ENCODE measurements around the gene GRAMD1C. TPM values are rescaled to one million over a fixed set of nuclear protein-coding genes. Genes with fewer than 3 reads are reported as not detected.

GRAMD1C gene
- total RNA-seq, 1 experiment from 2014 or later: 1.0 TPM

DNA sequence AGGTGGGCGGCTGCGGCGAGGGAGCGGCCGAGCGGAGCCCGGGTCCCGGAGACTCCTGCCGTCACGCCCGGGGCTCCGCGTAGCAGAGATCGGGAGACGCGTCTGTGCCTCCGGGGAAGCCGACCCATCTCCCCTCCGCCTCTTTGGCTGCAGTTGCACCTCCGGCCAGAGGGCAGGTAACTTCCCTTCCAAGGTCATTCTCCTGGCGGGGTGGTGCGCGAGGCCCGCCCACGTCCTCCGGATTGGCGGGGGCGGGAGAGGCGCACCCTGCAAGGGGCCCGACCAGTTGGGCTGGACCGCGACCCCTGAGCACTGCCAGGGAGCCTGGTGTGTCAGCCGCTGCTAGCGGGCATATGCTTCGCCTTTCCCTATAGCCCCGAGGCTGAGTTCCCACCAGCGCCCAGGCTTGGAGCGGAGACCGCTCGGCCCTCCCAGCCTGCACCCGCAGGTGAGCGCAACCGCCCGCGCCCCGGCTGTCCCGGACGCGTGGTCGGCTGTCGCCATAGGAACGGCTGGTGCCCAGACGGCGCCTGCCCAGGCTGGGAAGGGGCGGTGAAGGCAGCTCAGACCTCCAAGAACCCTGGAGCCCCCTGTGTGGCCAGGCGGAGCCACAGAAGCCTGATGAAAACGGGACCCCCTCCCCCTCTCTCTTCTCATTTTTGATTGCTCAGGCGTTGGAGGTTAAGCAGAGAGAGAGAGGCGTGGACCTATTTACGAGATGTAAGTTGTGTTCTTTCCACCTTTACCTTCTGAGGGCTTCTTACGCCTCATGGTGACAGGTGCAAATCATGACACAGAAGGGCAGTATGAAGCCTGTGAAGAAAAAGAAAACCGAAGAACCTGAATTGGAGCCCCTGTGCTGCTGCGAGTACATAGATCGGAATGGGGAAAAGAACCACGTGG lies 109.7 kb downstream of the GRAMD1C start:
- no peak for DNase-seq (ENCODE audit: low spot score)

DNA sequence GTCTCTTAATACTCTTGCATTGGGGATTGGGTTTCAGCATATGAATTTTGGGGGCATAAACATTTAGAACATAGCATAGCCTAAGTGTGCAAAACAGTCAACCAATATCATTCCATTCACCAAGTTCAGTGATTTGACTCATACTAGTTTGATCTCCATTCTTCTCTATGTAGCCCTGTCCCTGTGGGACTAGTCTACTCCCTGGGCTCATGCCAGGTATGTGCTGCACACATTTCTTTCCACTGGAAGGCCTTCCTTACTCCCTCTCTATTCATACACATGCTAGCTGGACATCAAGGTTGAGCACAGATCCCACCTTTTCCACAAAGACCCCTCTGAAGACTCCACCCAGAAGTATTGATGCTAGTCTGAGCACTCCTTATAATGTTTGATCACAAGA lies 114.3 kb downstream of the GRAMD1C start:
- no peak for DNase-seq (ENCODE audit: low spot score)

DNA sequence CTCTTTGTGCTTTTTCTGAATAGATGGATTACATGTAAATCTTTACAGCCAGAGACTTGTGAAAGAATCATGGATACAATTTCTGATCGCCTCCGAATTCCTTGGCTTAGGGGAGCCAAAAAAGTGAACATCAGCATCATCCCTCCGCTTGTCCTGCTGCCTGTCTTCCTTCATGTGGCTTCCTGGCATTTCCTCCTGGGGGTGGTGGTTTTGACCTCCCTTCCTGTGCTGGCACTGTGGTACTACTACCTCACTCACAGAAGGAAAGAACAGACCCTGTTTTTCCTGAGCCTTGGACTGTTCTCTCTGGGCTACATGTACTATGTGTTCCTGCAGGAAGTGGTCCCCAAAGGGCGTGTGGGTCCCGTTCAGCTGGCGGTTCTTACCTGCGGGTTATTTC lies 115.1 kb downstream of the GRAMD1C start:
- no peak for DNase-seq (ENCODE audit: low spot score)

DNA sequence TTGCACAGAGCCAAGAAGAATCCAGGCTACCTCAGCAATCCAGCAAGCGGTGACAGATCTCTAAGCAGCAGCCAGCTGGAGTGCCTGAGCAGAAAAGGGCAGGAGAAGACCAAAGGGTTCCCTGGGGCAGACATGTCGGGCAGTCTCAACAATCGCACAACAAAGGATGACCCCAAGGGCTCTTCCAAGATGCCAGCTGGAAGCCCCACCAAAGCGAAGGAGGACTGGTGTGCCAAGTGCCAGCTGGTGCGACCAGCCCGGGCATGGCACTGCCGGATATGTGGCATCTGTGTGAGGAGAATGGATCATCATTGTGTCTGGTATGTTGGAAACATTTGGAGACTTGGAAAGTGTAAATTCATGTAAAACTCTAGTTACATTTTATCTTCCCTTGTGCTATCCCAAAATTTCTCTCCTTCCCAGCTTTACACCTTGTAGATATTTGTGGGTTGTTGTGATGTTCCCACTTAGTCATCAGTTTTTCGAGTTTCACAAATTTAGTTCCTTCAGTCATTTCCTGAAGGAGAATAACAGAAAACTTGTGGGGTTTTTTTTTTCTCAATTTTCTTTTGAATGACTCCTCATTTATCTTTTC lies 115.6 kb downstream of the GRAMD1C start:
- DNase-seq (ENCODE audit: low spot score): no peak

DNA sequence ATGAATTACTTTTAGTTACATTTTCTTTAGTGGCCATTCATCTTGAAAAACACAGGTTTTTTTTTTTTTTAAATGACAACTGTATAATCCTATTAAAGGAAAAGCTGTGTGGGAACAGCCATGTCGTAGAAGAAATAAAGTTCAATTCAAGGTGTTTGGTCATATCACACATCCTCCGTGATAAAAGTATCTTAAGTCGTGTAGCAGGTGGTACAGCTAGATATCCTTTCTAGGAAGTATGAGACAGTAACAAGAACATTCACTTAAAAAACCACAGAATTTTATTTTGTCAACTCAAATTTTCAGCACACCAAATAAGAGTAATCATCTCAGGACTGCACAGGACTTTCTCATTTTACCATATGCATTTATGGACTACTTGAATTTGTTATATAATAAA lies 125.3 kb downstream of the GRAMD1C start:
- no peak for DNase-seq (ENCODE audit: low spot score)

DNA sequence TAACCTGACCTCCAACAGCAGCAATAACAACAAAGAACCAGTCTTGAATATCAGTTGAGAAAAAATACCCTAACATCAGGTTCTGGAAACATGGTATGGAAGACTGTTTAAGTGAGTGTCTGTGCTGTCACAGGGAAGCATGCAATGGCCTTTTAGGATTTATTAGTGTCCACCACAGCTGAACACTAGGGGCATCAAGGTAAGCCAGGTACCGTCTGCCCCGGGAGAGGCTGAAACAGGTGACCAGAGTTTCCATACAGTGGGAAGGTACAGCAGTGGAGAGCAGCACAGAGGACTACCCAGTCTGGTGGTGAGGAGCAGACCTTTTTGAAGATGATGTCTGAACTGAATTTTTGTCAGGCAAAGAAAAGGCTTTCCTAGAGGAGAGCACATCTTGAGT lies 127.6 kb downstream of the GRAMD1C start:
- DNase-seq (ENCODE audit: low spot score): no peak

DNA sequence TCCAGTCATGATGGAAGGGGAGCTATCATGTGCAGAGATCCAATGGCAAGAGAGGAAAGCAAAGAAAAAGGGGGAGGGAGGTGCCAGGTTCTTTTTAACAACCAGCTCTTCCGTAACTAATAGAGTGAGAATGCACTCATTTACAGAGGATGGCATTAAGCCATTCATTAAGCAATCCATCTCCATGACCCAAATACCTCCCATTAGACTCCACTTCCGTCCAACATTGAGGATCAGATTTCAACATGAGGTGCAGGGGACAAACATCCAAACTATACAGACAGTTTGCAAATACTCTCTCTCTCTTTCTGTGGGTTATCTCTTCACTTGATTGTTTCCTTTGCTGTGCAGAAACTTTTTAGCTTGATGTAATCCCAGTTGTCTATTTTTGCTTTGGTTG lies 130.4 kb downstream of the GRAMD1C start:
- DNase-seq (ENCODE audit: low spot score): no peak

DNA sequence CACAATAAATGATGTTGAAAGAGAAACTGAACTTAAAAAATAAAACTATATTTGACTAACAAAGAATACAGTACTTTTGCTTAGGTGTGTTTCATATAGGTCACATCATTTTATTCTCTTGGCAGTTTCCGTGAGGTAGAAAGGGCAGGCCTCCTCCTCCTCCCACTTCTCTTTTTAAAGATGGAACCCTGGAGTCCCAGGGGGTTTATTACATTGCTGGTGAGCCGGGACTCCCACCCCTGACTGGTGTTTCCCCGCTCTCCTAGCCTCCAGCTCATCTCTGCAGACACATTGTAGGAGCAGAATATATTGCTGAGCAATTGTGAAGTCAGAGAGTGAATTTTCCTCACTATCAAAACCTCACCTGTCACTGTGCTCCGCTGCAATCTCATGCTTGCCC lies 139.2 kb downstream of the GRAMD1C start:
- DNase-seq (ENCODE audit: low spot score): no peak

DNA sequence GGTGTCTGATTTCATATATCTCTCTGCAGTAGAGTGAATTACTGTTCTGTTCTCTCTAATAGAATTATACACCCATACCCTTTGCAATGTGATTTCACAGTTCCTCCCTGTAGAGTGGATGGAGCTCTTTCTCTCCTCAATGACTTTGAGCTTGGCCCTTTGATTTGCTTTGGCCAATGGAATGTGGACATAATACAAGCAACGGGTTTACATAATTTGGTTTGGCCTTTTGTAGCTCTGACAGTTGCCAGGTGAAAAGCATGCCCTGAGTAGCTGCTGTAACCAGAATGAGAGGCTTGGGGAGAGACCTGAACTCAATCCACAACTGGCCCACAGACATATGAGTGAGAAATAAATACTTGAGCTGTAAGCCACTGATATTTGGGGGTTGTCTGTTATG lies 141.3 kb downstream of the GRAMD1C start:
- no peak for DNase-seq (ENCODE audit: low spot score)

DNA sequence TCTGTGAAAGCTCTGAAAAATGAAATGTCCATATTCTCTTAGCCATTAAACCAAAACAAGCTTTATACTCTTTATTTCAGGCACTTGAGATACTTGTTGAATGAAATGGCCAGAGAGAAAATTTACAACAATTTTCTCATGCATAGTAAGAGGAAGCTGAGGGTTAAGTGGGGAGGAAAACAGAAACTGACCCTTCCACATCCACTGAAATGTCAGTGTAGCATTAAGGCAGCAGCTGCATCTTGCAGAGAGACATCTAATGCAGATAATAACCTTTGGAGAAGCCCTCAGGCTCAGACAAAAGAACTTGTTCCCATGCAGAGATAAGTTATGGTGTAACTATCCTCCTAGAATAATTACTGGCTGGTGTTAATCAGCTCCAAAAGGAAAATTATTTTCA lies 143.2 kb downstream of the GRAMD1C start:
- DNase-seq (ENCODE audit: low spot score): no peak

DNA sequence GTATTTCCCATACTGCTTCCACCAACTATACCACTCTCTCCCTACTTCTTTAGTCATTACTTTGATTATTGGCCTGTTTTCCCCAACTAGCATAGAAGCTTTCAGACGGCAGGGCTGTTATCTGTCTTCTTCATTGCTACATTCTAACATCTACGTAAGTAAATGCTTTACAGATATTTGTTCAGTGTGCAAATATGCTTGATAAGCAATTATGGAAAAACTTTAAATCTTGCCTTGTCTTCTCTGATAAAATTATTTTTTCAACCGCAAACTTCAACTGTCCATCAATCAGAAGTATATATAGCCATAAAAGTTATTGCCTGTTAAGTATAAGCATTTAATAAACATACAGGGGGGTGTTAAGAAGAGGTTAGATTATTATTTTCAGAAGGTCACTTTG lies 145.0 kb downstream of the GRAMD1C start:
- no peak for DNase-seq (ENCODE audit: low spot score)

DNA sequence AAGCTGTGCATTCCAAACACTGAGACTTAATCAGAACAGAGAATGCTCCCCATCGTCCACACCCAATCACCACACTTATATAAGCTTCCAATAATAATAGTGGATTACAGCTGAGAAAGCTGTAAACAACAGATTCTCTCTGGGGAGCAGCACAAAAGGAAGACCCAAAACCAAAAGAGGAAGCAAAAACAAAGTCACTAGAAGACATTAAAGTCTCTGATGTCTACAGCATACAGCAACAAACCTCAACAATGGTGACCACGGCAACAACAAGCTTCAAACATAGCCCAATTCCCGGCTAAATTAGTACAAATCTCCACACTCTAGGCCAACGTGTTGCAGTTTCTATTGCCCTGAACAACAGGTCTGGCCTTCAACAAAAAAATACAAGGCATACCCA lies 147.0 kb downstream of the GRAMD1C start:
- no peak for DNase-seq (ENCODE audit: low spot score)

Other genes starting within 250 kb of the GRAMD1C start
- gene USF3, start 142.1 kb upstream of the GRAMD1C start, total RNA-seq (2014; rRNA removed; shearing (Covaris generic)): 6.6 TPM in 2 replicates
- 217 and 234 TPM in 2 replicates for gene NAA50, start 92.5 kb upstream of the GRAMD1C start, total RNA-seq (2014; rRNA removed; shearing (Covaris generic))
- 109 and 111 TPM in 2 replicates for gene ATP6V1A, start 91.8 kb upstream of the GRAMD1C start, total RNA-seq (2014; rRNA removed; shearing (Covaris generic))
- gene ZDHHC23, start 109.2 kb downstream of the GRAMD1C start, total RNA-seq (2014; rRNA removed; shearing (Covaris generic)): 2.4 and 2.7 TPM in 2 replicates
- 5.6 and 7.0 TPM in 2 replicates for gene CCDC191, start 217.7 kb downstream of the GRAMD1C start, total RNA-seq (2014; rRNA removed; shearing (Covaris generic))
- gene QTRT2, start 217.9 kb downstream of the GRAMD1C start, total RNA-seq (2014; rRNA removed; shearing (Covaris generic)): 24.4 and 49.1 TPM in 2 replicates

All from A172 (cell line).